Measurements from ENCODE around the gene PRSS1. TPM values are rescaled to one million over a fixed set of nuclear protein-coding genes. Genes with fewer than 3 reads are reported as not detected.
"Not testable (repeated sequence)": the region's sequence is repeated elsewhere in the genome, so short reads cannot be mapped to it uniquely, and the experiment has no call there.

The PRSS1 gene
- total RNA-seq, 2 donors from 2014 or later: not detected

GRCh38 chr7:142760071-142760642, 10.9 kb downstream of the PRSS1 start:
- Mint-ChIP-seq H3K36me3 (no peaks in the 10 kb centered on the region), H3K27ac (peak overlapping the region in 1 of 2 donors; percentile 64), H3K9me3 (no peaks in the 10 kb centered on the region)
- DNase-seq (ENCODE audit: low spot score in 2 of 2) (no peak), ATAC-seq (no peak)

- not testable (repeated sequence) for ATAC-seq; H3K9me3 Mint-ChIP-seq; H3K27ac Mint-ChIP-seq; DNase-seq (ENCODE audit: low spot score in 2 of 2); H3K36me3 Mint-ChIP-seq
These were observed 12.3 kb downstream of the PRSS1 start for GRCh38 chr7:142761606-142762005.

GRCh38 chr7:142762104-142762503, 12.8 kb downstream of the PRSS1 start:
- DNase-seq (ENCODE audit: low spot score in 2 of 2): no peak
- no peaks in the 10 kb centered on the region for H3K36me3 Mint-ChIP-seq
- no peak for ATAC-seq
- H3K9me3 Mint-ChIP-seq: no peaks in the 10 kb centered on the region
- no peak overlapping the region for H3K27ac Mint-ChIP-seq

- ATAC-seq (no peak), DNase-seq (ENCODE audit: low spot score in 2 of 2) (no peak)
- Mint-ChIP-seq H3K36me3 (no peaks in the 10 kb centered on the region), H3K27ac (no peak overlapping the region), H3K9me3 (no peaks in the 10 kb centered on the region)
These were observed 18.2 kb downstream of the PRSS1 start for GRCh38 chr7:142767451-142767850.

GRCh38 chr7:142767861-142768260, 18.6 kb downstream of the PRSS1 start:
- no peak for ATAC-seq
- Mint-ChIP-seq H3K27ac (no peak overlapping the region), H3K9me3 (no peaks in the 10 kb centered on the region), H3K36me3 (no peaks in the 10 kb centered on the region)
- DNase-seq (ENCODE audit: low spot score in 2 of 2): no peak

- not testable (repeated sequence) for ATAC-seq; DNase-seq (ENCODE audit: low spot score in 2 of 2); H3K27ac Mint-ChIP-seq; H3K36me3 Mint-ChIP-seq; H3K9me3 Mint-ChIP-seq
These were observed 19.6 kb downstream of the PRSS1 start for GRCh38 chr7:142768885-142769284.

- H3K27ac Mint-ChIP-seq: peak within 1 kb of the TSS; percentile 19 to 95
- ATAC-seq (peak; percentile 70 to 80), DNase-seq (ENCODE audit: low spot score in 2 of 2) (no peak)
- no peaks in the 10 kb centered on the region for H3K9me3 Mint-ChIP-seq
- no peaks in the 10 kb centered on the region for H3K36me3 Mint-ChIP-seq
These were observed 21.5 kb downstream of the PRSS1 start, which contains the start of gene PRSS2 for GRCh38 chr7:142770661-142771352. Gene PRSS2, plus strand, starts transcription at chr7:142770970. Its CDS starts 13 bp downstream, at chr7:142770983.

GRCh38 chr7:142771353-142771723, 22.1 kb downstream of the PRSS1 start:
- peak overlapping the region; percentile 19 to 95 for H3K27ac Mint-ChIP-seq
- ATAC-seq (peak in 1 of 2 donors; percentile 96), DNase-seq (ENCODE audit: low spot score in 2 of 2) (no peak)
- no peaks in the 10 kb centered on the region for H3K9me3 Mint-ChIP-seq
- no peaks in the 10 kb centered on the region for H3K36me3 Mint-ChIP-seq

GRCh38 chr7:142772051-142772450, 22.8 kb downstream of the PRSS1 start:
- H3K27ac Mint-ChIP-seq: no peak overlapping the region
- no peaks in the 10 kb centered on the region for H3K36me3 Mint-ChIP-seq
- ATAC-seq: no peak
- DNase-seq (ENCODE audit: low spot score in 2 of 2): no peak
- H3K9me3 Mint-ChIP-seq: no peaks in the 10 kb centered on the region

- H3K27ac Mint-ChIP-seq: no peak overlapping the region
- no peaks in the 10 kb centered on the region for H3K9me3 Mint-ChIP-seq
- H3K36me3 Mint-ChIP-seq: no peaks in the 10 kb centered on the region
- no peak for DNase-seq (ENCODE audit: low spot score in 2 of 2)
- ATAC-seq: no peak
These were observed 23.4 kb downstream of the PRSS1 start for GRCh38 chr7:142772673-142773072.

GRCh38 chr7:142773230-142773629, 24.0 kb downstream of the PRSS1 start:
- ATAC-seq (no peak), DNase-seq (ENCODE audit: low spot score in 2 of 2) (no peak)
- Mint-ChIP-seq H3K9me3 (no peaks in the 10 kb centered on the region), H3K36me3 (no peaks in the 10 kb centered on the region), H3K27ac (no peak overlapping the region)

GRCh38 chr7:142773937-142774744, 24.9 kb downstream of the PRSS1 start:
- ATAC-seq (no peak), DNase-seq (ENCODE audit: low spot score in 2 of 2) (no peak)
- peak overlapping the region in 1 of 2 donors; percentile 77 for H3K27ac Mint-ChIP-seq
- H3K9me3 Mint-ChIP-seq: no peaks in the 10 kb centered on the region
- H3K36me3 Mint-ChIP-seq: no peaks in the 10 kb centered on the region

- no peak for ATAC-seq
- no peaks in the 10 kb centered on the region for H3K9me3 Mint-ChIP-seq
- no peak for DNase-seq (ENCODE audit: low spot score in 2 of 2)
These were observed 25.6 kb downstream of the PRSS1 start for GRCh38 chr7:142774826-142775225.

GRCh38 chr7:142775351-142776115, 26.3 kb downstream of the PRSS1 start:
- ATAC-seq; H3K27ac Mint-ChIP-seq; H3K9me3 Mint-ChIP-seq; DNase-seq (ENCODE audit: low spot score in 2 of 2); H3K36me3 Mint-ChIP-seq: not testable (repeated sequence)

More at GRCh38 chr7:142774826-142775225, 25.6 kb downstream of the PRSS1 start:
- no peak overlapping the region for H3K27ac Mint-ChIP-seq
- no peaks in the 10 kb centered on the region for H3K36me3 Mint-ChIP-seq

GRCh38 chr7:142776206-142776844, 27.1 kb downstream of the PRSS1 start:
- Mint-ChIP-seq H3K36me3 (no peaks in the 10 kb centered on the region), H3K9me3 (no peaks in the 10 kb centered on the region), H3K27ac (no peak overlapping the region)
- no peak for ATAC-seq
- DNase-seq (ENCODE audit: low spot score in 2 of 2): no peak

- H3K9me3 Mint-ChIP-seq; H3K36me3 Mint-ChIP-seq; H3K27ac Mint-ChIP-seq; ATAC-seq; DNase-seq (ENCODE audit: low spot score in 2 of 2): not testable (repeated sequence)
These were observed 27.6 kb downstream of the PRSS1 start for GRCh38 chr7:142776845-142777225.

Data from activated naive CD4-positive, alpha-beta T cell treated with anti-CD3 and anti-CD28 coated beads, Interleukin-2, amount 50 U/mL, for 72 hours (primary cell).